HepG2 (cell line): ENCODE results near the gene ITGAV. TPM values are rescaled to one million over a fixed set of nuclear protein-coding genes. Genes with fewer than 3 reads are reported as not detected.

ENCODE experiments used
- ATF7 ChIP-seq, 2 experiments: fragments of 450-650 bp in 1 of 2; sonication (generic) in 1 of 2; formaldehyde crosslinking in 1 of 2; IDR thresholded peaks; 2 replicates each; pipeline versions ENCODE4 v1.4.0 to v1.6.1; 2016 to 2020; ENCODE audit warnings: antibody characterized with exemption in 1 of 2, mild to moderate bottlenecking in 1 of 2, missing genetic modification reagents in 1 of 2
- HOMEZ ChIP-seq: IDR thresholded peaks from 2 replicates; pipeline ENCODE4 v1.6.1; 2016; ENCODE audit warnings: low read depth
- NR2F1 ChIP-seq, 2 experiments: fragments of 450-650 bp in 1 of 2; formaldehyde crosslinking in 1 of 2; IDR thresholded peaks; 2 replicates each; pipeline versions ENCODE4 v1.5.0 to v1.6.1; 2016 to 2020; ENCODE audit warnings: mild to moderate bottlenecking in 1 of 2, missing compliant biosample characterization in 1 of 2, missing genetic modification reagents in 1 of 2, moderate library complexity in 1 of 2
- PATZ1 ChIP-seq: sonication (generic); formaldehyde crosslinking; IDR thresholded peaks from 2 replicates; pipeline ENCODE4 v1.4.0; 2020; ENCODE audit warnings: missing genetic modification reagents
- PHF5A ChIP-seq: IDR thresholded peaks from one replicate; pipeline ENCODE4 v1.6.1; 2018; ENCODE audit warnings: low read depth, missing genetic modification reagents; ENCODE audit not compliant: unreplicated experiment
- POGZ ChIP-seq: sonication (generic); formaldehyde crosslinking; IDR thresholded peaks from 2 replicates; pipeline ENCODE4 v1.4.0; 2020; ENCODE audit warnings: mild to moderate bottlenecking, missing genetic modification reagents
- RXRB ChIP-seq: IDR thresholded peaks from 2 replicates; pipeline ENCODE4 v1.6.1; 2016; ENCODE audit warnings: borderline replicate concordance, missing genetic modification reagents, missing compliant biosample characterization
- TEAD3 ChIP-seq: optimal IDR thresholded peaks from 2 replicates; pipeline ENCODE3; 2016; ENCODE audit warnings: borderline replicate concordance
- ZFP36L2 ChIP-seq: sonication (generic); formaldehyde crosslinking; IDR thresholded peaks from 2 replicates; pipeline ENCODE4 v1.4.0; 2020; ENCODE audit warnings: missing genetic modification reagents
- ZMAT3 ChIP-seq: sonication (generic); formaldehyde crosslinking; conservative IDR thresholded peaks from 2 replicates; pipeline ENCODE4 v1.7.0; 2021; ENCODE audit warnings: missing genetic modification reagents
- ZNF280D ChIP-seq: sonication (generic); formaldehyde crosslinking; IDR thresholded peaks from 2 replicates; pipeline ENCODE4 v1.5.1; 2020; ENCODE audit warnings: mild to moderate bottlenecking, missing genetic modification reagents
- ZNF318 ChIP-seq: sonication (generic); formaldehyde crosslinking; IDR thresholded peaks from 2 replicates; pipeline ENCODE4 v1.4.0; 2020; ENCODE audit warnings: mild to moderate bottlenecking, missing genetic modification reagents
- ZNF382 ChIP-seq: sonication (generic); formaldehyde crosslinking; IDR thresholded peaks from 2 replicates; pipeline ENCODE4 v1.5.0; 2020; ENCODE audit warnings: missing genetic modification reagents, mild to moderate bottlenecking, borderline replicate concordance
- ZNF569 ChIP-seq: sonication (generic); formaldehyde crosslinking; IDR thresholded peaks from 2 replicates; pipeline ENCODE4 v1.5.0; 2020; ENCODE audit warnings: mild to moderate bottlenecking, missing genetic modification reagents, moderate library complexity, borderline replicate concordance
- ZSCAN20 ChIP-seq: sonication (generic); formaldehyde crosslinking; IDR thresholded peaks from 2 replicates; pipeline ENCODE4 v1.4.0; 2020; ENCODE audit warnings: missing genetic modification reagents, mild to moderate bottlenecking, borderline replicate concordance
- polyA plus RNA-seq, 8 experiments: library from polyadenylated mRNA; depleted of rRNA in 3 of 8; stranded (reverse) in 7 of 8; unstranded in 1 of 8; fragments of >200 nt; fragmentation: Illumina TruSeq in 4 of 8; extraction: Trizol in 4 of 8; gene quantifications; 2 replicates each; pipeline versions ENCODE4 v1.2.1 to v1.2.3, GENCODE V29; 2011 to 2016; ENCODE audit warnings: low read depth in 4 of 8, missing spikeins in 1 of 8, mixed read lengths in 1 of 8; ENCODE audit not compliant: insufficient read depth in 1 of 8
- total RNA-seq, 5 experiments: library from RNA; depleted of rRNA; stranded (reverse); fragments of >200 nt; fragmentation: Illumina TruSeq; extraction: Trizol; gene quantifications; 2 replicates each; pipeline ENCODE4 v1.2.3, GENCODE V29; 2016; ENCODE audit warnings: low read depth in 1 of 5

The ITGAV gene
- total and polyA plus RNA-seq, 2 of the 13 experiments (the other 11 are each of a cell fraction or from before 2014, with no cell fraction given): 59.1 to 60.4 TPM

- TF ChIP-seq ZNF318 (CRISPR knock-in tag): no peak
- no peak for TF ChIP-seq PHF5A (CRISPR knock-in tag)
- TF ChIP-seq POGZ (CRISPR knock-in tag): no peak
- no peak for TF ChIP-seq ZNF569
- no peak for TF ChIP-seq ZMAT3 (CRISPR knock-in tag)
- no peak for TF ChIP-seq ZSCAN20 (CRISPR knock-in tag)
- TF ChIP-seq ZNF382 (CRISPR knock-in tag): no peak
- no peak for TF ChIP-seq TEAD3
- TF ChIP-seq NR2F1 (CRISPR knock-in tag; IDR thresholded peaks at IDR 0.05): peak in 1 of 2 experiments; percentile 43; a peak in 1 of 4 replicates
- TF ChIP-seq ATF7 (IDR thresholded peaks at IDR 0.05): no peak
- TF ChIP-seq ATF7 (CRISPR knock-in tag; IDR thresholded peaks at IDR 0.05): no peak
- no peak for TF ChIP-seq ZNF280D (CRISPR knock-in tag)
- no peak; the same call in 1 of the 2 replicates for TF ChIP-seq RXRB (CRISPR knock-in tag)
- TF ChIP-seq PATZ1 (CRISPR knock-in tag): no peak
- no peak for TF ChIP-seq ZFP36L2
- TF ChIP-seq HOMEZ (CRISPR knock-in tag): peak; percentile 75
These were observed 14.6 kb upstream of the ITGAV start (continued) for GRCh38 chr2:186575302-186575701.
